Mesodermal cell (in vitro differentiated cells): ENCODE results near the gene WDR53.
"Not testable (repeated sequence)": the region's sequence is repeated elsewhere in the genome, so short reads cannot be mapped to it uniquely, and the experiment has no call there.

Experiments used
- H3K27ac ChIP-seq: 2 replicates; pipeline ENCODE4 v1.7.0; 2013; ENCODE audit warnings: mild to moderate bottlenecking, low read depth, low read length, moderate library complexity; ENCODE audit not compliant: severe bottlenecking
- H3K36me3 ChIP-seq: 2 replicates; pipeline ENCODE4 v1.7.1; 2013; ENCODE audit warnings: mild to moderate bottlenecking, low read length, moderate library complexity; ENCODE audit not compliant: control insufficient read depth, insufficient read depth
- H3K4me1 ChIP-seq: one replicate; pipeline ENCODE4 v1.7.1; 2013; ENCODE audit warnings: mild to moderate bottlenecking, low read length; ENCODE audit not compliant: insufficient read depth, control insufficient read depth, poor library complexity, severe bottlenecking
- H3K4me3 ChIP-seq: 2 replicates; pipeline ENCODE4 v1.7.0; 2013; ENCODE audit warnings: low read length, control low read depth, mild to moderate bottlenecking; ENCODE audit not compliant: insufficient read depth, poor library complexity, severe bottlenecking; ENCODE audit errors: extremely low read depth
- H3K9me3 ChIP-seq: 2 replicates; pipeline ENCODE4 v1.7.1; 2013; ENCODE audit warnings: mild to moderate bottlenecking, low read length, moderate library complexity; ENCODE audit not compliant: control insufficient read depth
- WGBS, 2 experiments: methylation state at CpG; one replicate each; pipeline ENCODE4 v1.1.5; 2013; ENCODE audit warnings: missing lambda C conversion rate in 2 of 2; ENCODE audit not compliant: insufficient coverage in 2 of 2; 5-methylcytosine and 5-hydroxymethylcytosine counted together

The WDR53 gene

DNA sequence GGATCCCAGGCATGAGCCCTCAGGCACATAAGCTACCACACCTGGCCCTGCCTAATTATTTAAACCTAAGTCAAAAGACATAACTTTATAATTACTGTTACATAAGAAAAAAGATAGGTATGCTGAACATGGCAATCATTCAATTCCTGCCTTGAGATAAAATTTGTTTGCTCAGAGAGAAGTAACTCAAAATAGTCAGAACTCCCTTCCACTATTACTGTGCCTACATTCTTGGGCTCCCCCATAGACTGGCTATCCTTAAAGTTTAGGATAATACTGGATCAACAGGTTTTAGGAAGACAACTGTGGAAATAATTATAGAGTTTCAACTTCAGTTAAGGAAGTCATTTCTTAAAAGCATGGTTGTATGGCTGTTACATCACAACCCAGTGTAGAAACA, 9.9 kb downstream of the WDR53 start:
- H3K4me3 ChIP-seq = no peak overlapping the region
- no peak overlapping the region for H3K27ac ChIP-seq
- H3K9me3 ChIP-seq = no peaks in the 10 kb centered on the region
- peaks cover 7% of the 10 kb centered on the region for H3K4me1 ChIP-seq
- H3K36me3 ChIP-seq = peaks cover 9% of the 10 kb centered on the region

DNA sequence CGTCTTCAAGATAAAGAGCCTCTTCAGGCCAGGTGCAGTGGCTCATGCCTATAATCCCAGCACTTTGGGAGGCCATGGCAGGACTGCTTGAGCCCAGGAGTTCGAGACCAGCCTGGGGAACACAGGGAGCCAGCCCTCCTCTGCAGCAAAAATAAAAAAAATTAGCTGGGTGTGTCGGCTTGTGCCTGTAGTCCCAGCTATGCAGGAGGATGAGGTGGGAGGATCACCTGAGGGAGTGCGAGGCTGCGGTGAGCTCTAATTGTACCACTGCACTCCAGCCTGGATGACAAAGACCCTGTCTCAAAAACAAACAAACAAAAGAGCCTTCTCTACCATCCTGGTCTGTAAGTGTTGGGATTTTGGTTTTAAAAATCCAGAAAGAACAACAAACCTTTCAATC, 11.1 kb downstream of the WDR53 start:
- Histone ChIP-seq H3K4me3 (no peak overlapping the region), H3K27ac (no peak overlapping the region), H3K4me1 (peaks cover 7% of the 10 kb centered on the region), H3K36me3 (peaks cover 6% of the 10 kb centered on the region), H3K9me3 (no peaks in the 10 kb centered on the region)
- 85 to 86% methylated on average over 3 of the region's 5 CpGs for WGBS, 2 experiments

DNA sequence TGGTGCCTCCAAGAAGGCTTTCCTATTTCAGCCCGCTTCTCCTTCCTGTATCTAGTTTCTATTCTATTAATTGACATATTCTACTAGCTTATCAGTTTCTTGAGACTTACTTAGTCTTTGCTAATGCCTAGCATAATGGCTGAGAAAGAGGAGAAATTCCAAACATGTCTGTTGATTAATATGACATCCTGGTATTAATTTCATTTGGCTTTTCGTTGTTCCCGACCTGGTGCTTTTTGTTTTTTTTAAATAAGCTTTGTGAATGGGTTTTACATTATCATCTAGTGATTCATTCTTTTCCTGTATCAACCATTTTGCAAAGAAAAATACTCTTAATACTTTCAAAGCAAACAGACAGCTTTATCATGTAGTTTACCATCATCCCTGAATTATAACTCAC, 13.1 kb downstream of the WDR53 start:
- Histone ChIP-seq H3K27ac (no peak overlapping the region), H3K4me3 (no peak overlapping the region), H3K9me3 (peaks cover 5% of the 10 kb centered on the region), H3K4me1 (peaks cover 7% of the 10 kb centered on the region), H3K36me3 (no peaks in the 10 kb centered on the region)
- 100% methylated on average over 1 of the region's 3 CpGs; no CpG with 5 or more reads in 1 of the 2 experiments for WGBS, 2 experiments

DNA sequence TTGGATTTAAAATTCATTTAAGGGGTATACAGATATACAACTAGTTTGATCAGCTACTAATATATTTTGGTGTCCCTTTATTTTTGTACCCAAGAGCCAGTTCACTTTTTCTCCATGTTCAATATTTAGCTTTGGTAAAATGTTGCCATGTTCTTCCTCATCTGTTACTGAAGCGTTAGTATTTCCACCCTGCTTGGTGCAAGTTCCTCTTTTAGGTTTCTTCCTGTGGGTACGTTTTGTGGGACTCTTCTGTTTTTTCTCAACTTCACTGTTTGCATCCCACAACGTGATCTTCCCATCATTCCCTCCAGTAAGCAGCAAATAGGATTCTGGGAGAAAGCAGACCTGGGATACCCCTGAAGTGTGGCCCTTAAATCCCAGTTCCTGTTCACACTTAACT, 14.1 kb downstream of the WDR53 start:
- H3K36me3 ChIP-seq = no peaks in the 10 kb centered on the region
- no peak overlapping the region for H3K27ac ChIP-seq
- H3K9me3 ChIP-seq = peaks cover 7% of the 10 kb centered on the region
- no peak overlapping the region for H3K4me3 ChIP-seq
- H3K4me1 ChIP-seq = peaks cover 2% of the 10 kb centered on the region
- WGBS, 2 experiments = 92 to 97% methylated on average over 2 to 3 of the region's 3 CpGs

DNA sequence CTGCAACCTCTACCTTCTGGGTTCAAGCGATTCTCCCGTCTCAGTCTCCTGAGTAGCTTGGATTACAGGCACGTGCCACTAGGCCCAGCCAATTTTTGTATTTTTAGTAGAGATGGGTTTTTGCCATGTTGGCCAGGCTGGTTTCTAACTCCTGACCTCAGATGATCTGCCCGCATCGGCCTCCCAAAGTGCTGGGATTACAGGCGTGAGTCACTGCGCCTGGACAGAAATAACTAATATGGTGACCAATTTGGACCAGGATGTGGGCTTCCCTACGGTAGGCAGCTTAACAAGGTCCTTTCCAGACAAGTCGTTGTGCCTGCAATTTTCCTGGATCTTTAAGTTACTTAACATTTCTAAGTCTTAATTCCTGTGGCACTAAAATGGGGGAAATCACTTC, 14.8 kb downstream of the WDR53 start:
- H3K36me3 ChIP-seq = no peaks in the 10 kb centered on the region
- no peaks in the 10 kb centered on the region for H3K4me1 ChIP-seq
- H3K9me3 ChIP-seq = peaks cover 10% of the 10 kb centered on the region
- 90 to 92% methylated on average over 9 of the region's 9 CpGs for WGBS, 2 experiments
- no peak overlapping the region for H3K27ac ChIP-seq
- no peak overlapping the region for H3K4me3 ChIP-seq

DNA sequence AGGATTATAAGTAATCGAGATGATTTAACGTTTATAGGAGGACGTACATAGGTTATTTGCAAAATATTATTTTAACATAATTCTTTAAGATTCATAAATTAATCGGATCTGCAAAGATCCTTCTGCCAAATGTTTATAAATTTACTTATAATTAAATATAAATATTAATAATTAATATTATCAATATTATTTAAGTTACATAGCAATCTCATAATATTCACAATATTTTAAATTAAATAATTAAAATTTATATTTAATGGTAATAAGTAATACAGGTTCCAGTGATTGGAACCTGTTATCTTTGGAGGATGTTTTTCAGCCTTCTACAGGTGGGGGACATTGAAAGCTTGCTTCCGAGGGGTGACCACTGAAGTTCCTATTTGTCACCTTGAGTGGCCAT, 16.1 kb downstream of the WDR53 start:
- Histone ChIP-seq H3K4me3 (no peak overlapping the region), H3K9me3 (peaks cover 15% of the 10 kb centered on the region), H3K4me1 (no peaks in the 10 kb centered on the region), H3K36me3 (no peaks in the 10 kb centered on the region), H3K27ac (no peak overlapping the region)
- WGBS, 2 experiments = 88 to 100% methylated on average over 1 of the region's 5 CpGs

DNA sequence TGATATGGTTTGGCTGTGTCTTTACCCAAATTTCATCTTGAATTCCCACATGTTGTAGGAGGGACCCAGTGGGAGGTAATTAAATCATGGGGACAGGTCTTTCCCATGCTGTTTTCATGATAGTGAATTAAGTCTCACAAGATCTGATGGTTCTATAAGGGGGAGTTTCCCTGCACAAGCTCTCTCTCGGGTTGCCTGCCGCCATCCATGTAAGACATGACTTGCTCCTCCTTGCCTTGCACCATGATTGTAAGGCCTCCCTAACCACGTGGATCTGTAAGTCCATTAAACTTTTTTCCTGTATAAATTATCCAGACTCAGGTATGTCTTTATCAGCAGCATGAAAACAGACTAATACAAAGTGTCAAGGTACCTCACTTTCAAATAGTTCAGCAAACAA, 18.2 kb downstream of the WDR53 start:
- not testable (repeated sequence) for H3K27ac ChIP-seq, H3K4me1 ChIP-seq, H3K36me3 ChIP-seq, H3K4me3 ChIP-seq
- WGBS, 2 experiments = 73 to 93% methylated on average over 2 to 3 of the region's 3 CpGs
- peaks cover 15% of the 10 kb centered on the region for H3K9me3 ChIP-seq

DNA sequence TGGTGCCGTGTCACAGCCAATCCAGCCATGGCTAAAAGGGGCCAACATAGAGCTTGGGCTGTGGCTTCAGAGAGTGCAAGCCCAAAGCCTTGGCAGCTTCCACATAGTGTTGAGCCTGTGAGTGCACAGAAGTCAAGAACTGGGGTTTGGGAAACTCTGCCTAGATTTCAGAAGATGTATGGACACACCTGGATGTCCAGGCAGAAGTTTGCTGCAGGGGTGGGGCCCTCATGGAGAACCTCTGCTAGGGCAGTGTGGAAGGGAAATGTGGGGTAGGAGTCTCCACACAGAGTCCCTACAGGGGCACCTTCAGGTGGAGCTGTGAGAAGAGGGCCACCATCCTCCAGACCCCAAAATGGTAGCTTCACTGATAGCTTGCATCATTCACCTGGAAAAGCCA, 19.0 kb downstream of the WDR53 start:
- H3K36me3 ChIP-seq, H3K4me1 ChIP-seq, H3K4me3 ChIP-seq, H3K27ac ChIP-seq: not testable (repeated sequence)
- 90 to 94% methylated on average over 1 of the region's 1 CpG for WGBS, 2 experiments
- peaks cover 15% of the 10 kb centered on the region for H3K9me3 ChIP-seq

DNA sequence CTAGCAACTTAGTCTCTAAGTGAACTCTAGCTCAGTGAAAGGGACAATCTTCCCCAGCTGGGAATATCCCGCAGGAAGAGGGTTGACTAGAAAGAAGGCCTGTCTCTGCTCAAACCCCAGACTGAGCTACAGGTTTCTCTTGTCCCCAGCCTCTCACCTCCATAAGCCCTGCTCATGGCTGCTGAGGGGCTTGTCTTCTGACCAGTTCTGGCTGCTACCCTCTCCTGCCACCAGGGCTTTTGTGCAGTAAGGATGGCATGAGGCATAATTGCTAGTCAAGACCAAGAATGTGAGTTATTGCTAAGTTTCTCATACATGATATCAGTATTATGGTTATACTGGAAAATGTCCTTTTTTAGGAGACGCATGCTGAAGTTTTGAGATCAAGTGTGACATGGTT, 21.3 kb downstream of the WDR53 start:
- Histone ChIP-seq H3K4me1 (no peaks in the 10 kb centered on the region), H3K27ac (no peak overlapping the region), H3K4me3 (no peak overlapping the region), H3K36me3 (no peaks in the 10 kb centered on the region), H3K9me3 (peaks cover 15% of the 10 kb centered on the region)
- 86 to 100% methylated on average over 1 to 2 of the region's 2 CpGs for WGBS, 2 experiments

DNA sequence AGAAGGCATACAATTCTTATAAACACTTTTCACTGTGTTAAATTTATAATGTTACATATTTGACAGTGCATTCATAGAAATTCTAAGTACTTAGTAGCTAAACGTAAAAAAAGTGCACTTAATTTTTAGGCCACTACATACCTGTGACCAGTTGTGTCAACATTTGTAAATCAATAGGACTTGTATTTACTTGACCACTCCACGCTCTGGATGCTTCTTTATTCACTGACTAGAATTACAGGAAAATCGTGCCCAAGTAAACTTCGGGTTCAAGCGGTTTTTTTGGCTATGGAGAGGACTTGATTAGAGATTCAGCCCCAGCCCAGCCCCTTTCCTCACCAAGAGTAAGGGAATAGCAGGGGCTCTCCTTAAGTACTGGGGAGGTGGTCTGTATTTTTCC, 21.8 kb downstream of the WDR53 start:
- H3K36me3 ChIP-seq = no peaks in the 10 kb centered on the region
- H3K4me3 ChIP-seq = no peak overlapping the region
- no peaks in the 10 kb centered on the region for H3K4me1 ChIP-seq
- no peak overlapping the region for H3K27ac ChIP-seq
- 91 to 93% methylated on average over 3 to 4 of the region's 5 CpGs for WGBS, 2 experiments
- peaks cover 15% of the 10 kb centered on the region for H3K9me3 ChIP-seq

DNA sequence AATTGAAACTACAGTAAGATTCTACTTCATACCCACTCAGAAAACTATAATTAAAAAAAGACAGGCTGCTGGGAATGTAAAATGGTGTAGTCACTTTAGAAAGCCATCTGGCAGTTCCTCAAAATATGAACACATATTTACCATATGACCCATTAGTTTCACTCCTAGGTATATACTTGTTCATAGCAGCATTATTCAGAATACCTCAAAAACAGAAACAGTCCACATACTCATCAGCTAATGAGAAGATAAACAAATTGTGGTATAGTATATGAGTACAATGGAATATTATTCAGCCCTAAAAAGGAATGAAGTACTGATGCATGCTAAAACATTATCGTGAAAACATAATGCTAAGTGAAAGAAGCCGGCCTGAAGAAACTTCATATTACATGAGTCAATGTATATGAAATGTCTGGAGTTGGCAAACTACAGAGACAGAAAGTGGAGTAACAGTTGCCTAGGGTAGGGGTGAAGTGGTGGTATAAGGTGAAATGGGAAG, 23.8 kb downstream of the WDR53 start:
- WGBS, 2 experiments = 100% methylated on average over 2 of the region's 2 CpGs
- no peaks in the 10 kb centered on the region for H3K36me3 ChIP-seq
- peaks cover 8% of the 10 kb centered on the region for H3K9me3 ChIP-seq
- H3K4me3 ChIP-seq = no peak overlapping the region
- H3K27ac ChIP-seq = no peak overlapping the region
- H3K4me1 ChIP-seq = no peaks in the 10 kb centered on the region
